Epithelial cell of esophagus (primary cell): ENCODE measurements around the gene C1orf35.

Experiments
- DNase-seq: peaks from one replicate; pipeline ENCODE4 v3.0.0; 2010; ENCODE audit warnings: low read depth
- H3K4me3 ChIP-seq: 2 replicates; pipeline ENCODE4 v1.5.1; 2011; ENCODE audit warnings: mild to moderate bottlenecking, low read length, control low read depth
- TF ChIP-seq, protein P1 (sequence below): IDR thresholded peaks from 2 replicates; pipeline ENCODE4 v1.5.1; 2011; ENCODE audit warnings: low read depth, mild to moderate bottlenecking, low read length, control low read depth, inconsistent platforms; ENCODE audit not compliant: insufficient read depth; ENCODE audit errors: missing control alignments

Gene C1orf35

DNA sequence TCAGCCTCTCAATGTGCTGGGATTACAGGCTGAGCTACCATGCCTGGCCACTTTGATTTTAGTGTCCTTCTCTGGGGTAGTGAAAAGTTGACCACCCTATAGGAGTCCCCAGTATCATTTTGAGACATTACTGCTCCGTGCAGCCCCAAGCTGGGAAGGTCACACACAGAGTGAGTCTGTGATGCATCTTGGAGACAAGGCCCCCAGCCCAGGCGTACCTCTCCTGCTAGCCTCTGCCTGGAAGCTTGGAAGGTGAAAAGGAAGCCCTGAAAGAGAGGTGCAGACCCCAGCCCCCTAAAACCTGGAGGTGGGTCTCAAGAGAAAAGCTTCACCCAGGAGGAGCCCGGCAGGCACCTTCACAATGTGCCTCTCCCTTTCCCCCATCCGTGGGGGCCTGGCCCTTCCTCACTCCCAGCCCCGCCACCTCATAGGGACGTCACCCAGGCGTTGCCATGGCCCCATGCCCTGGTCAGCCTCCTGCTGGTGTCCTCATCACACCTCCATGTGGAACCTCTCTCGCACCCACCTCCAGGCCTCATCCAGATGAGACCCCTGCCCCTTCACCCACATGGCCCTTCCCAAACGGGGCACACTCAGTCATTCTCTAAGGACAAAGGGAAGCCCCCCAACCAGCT lies 26.2 kb downstream of the C1orf35 start:
- DNase-seq = no peak
- no peak overlapping the region for H3K4me3 ChIP-seq
- TF ChIP-seq, protein P1, sequence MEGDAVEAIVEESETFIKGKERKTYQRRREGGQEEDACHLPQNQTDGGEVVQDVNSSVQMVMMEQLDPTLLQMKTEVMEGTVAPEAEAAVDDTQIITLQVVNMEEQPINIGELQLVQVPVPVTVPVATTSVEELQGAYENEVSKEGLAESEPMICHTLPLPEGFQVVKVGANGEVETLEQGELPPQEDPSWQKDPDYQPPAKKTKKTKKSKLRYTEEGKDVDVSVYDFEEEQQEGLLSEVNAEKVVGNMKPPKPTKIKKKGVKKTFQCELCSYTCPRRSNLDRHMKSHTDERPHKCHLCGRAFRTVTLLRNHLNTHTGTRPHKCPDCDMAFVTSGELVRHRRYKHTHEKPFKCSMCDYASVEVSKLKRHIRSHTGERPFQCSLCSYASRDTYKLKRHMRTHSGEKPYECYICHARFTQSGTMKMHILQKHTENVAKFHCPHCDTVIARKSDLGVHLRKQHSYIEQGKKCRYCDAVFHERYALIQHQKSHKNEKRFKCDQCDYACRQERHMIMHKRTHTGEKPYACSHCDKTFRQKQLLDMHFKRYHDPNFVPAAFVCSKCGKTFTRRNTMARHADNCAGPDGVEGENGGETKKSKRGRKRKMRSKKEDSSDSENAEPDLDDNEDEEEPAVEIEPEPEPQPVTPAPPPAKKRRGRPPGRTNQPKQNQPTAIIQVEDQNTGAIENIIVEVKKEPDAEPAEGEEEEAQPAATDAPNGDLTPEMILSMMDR = no peak

DNA sequence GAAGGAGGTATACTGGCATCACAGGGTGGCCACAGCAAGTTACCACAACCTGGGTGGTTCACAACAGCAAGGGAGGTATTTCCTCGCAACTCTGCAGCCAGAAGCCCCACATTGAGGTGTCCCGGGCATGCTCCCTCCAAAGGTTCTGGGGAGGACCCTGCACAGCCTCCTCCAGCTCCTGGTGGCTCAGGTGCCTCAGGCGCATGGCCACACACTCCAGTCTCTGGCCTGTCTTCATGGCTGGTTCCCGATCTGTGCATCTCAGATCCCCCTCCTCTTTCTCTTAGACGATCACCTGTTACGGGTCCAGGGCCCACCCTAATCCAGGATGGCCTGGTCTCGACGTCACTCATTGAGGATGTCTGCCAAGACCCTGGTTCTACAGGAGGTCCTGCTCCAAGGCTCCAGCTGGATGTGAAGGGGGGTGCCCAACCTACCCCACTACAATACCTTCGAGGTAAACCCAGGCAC lies 27.3 kb downstream of the C1orf35 start:
- DNase-seq = no peak
- TF ChIP-seq, protein P1 = no peak
- H3K4me3 ChIP-seq = no peak overlapping the region

DNA sequence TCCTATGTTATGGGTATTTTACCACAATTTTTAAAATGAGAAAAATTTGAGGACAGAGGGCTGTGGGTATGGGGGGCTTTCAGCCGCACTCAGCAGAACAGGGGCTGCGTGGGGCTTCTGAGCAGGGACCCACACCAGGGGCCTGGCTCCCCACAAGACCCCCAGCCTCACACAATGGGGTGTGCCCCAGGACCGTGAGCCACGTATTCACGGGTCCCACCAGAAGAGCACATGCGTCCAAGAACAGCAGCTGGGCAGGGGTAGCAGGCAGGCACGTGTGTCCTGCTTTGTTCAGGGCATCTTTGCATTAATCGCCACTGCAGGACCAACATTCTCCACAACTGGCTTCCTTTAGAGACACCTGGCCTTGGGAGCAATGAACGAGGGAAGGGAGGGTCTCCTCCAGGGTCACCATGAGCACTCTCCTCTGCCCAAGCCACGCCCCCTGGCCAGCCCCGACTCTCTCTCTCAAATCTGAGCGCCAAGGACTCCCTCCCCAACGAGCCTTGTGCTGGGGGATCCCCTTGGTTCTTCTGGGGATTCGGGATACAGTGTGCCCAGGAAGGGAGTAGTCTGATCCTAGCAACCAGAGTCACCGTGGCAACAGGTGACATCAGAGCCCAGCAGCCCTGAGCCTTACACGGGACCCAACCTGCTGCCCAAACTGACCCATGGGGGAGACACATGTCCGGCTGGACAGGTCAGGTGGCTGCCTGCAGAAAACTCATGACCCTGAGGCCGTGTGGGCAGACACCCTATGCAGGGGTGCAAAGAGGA lies 28.0 kb downstream of the C1orf35 start:
- DNase-seq = no peak
- TF ChIP-seq, protein P1 = no peak
- no peak overlapping the region for H3K4me3 ChIP-seq

DNA sequence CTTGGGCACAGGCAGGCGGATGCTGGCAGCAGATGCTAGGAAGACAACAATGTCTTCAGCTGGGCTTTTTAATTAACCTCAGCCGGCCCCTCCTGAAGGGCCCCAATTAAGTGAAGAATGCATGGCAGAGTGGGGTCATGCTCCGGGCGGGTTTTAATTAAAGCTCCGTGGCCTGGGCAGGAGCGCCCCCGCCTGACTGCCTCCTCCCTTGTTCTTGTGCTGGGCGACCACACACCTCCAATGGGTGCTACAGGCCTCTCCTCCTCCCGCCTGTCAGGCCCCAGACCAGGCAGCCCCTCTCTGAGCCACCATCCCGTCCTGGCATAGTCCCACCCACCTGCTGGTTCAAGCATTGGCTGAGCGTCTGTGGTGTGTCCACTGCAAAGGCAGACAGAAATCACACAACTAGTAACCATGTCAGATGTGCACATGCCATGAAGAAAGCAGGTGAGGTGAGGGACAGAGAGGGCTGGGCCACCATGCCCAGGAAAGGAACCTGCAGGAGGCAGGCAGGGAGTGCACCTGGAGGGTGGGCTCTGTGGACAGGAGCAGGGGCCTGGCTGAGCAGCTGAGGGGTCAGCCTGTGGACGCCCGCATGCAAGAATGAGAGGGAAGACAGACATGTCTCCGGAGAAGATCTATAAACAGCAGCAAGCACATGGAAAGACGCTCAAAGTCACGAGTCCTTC lies 29.1 kb downstream of the C1orf35 start:
- peak; percentile 53 for DNase-seq
- no peak overlapping the region for H3K4me3 ChIP-seq
- TF ChIP-seq, protein P1 = peak; percentile 51

DNA sequence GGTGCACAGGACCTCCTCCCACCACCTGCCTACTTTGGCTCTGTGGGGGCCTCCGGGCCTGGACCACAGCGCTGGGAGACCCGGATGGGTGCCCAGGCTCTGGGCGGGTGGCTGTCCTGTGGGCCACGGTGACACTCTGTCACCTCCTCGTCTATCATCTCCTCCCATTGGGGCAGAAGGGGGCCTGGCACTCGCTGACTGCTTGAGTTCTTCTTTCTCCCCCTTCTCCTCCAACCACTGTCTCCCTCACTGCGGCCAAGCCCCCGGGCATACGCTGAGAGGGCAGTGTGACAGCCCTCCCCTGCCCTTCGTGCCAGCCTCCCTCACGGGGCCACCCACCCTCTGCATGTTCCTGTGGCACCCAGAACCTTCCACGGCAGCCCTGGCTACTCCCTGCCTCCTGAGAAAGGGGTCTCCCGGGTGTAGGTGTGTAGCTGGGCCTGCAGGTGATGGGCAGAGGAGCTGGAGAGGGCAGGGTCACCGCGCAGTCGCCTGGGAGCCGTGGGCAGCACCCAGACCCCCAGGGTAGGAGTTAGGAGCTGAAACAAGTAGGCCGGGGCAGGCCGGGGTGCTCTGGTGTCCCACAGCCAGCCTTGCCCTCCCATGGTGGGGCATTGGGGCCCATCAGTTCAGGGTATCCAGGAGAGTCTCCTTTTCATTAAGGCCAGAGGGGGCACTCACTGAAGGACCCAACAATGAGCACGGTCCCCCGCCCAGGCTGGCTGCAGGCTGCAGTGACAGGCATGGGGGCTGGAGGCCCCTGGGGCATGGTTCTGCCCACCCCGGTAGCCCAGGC lies 29.9 kb downstream of the C1orf35 start:
- TF ChIP-seq, protein P1 = no peak
- DNase-seq = no peak
- no peak overlapping the region for H3K4me3 ChIP-seq

DNA sequence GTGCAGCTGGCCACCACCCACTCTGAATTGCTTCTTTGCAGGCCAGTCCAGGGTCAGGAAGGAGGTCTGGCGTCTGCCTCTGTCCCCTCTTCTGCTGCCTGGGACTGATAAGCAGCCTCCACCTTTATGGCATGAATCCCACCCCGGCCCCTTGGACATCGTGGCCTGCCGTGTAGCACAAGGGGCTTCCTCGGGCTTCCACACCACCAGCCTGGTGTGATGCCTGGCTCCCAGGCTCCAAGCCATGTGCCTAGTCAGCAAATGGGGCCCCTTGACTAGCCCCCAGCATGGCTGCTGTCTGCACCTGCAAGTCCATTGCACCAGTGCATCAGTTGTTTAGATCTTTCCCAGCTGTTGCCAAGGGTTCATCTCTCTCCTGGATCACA lies 30.5 kb downstream of the C1orf35 start:
- TF ChIP-seq, protein P1 = no peak
- H3K4me3 ChIP-seq = no peak overlapping the region
- no peak for DNase-seq
